Measurements from ENCODE around the gene CASK.

CASK gene

DNA sequence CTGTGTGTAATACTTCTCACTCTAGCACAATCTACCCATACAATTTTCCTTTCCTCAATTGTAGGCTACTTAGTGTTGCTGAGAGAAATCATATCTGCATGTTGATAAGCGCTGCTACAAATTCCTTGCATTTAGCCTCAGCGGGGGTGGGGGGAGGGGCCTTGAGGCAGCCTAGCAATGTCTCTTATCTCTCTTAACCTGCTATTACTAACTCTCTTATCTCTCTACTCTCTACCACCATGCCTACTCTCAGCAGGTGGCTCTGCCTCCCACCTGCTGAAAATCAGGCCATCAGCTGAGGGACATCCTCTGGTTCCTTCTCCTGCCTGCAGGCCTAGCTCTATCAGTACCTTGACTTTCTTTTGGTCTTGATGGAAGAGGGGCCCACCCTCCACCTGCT, 100.5 kb downstream of the CASK start:
- TF ChIP-seq, protein P1, sequence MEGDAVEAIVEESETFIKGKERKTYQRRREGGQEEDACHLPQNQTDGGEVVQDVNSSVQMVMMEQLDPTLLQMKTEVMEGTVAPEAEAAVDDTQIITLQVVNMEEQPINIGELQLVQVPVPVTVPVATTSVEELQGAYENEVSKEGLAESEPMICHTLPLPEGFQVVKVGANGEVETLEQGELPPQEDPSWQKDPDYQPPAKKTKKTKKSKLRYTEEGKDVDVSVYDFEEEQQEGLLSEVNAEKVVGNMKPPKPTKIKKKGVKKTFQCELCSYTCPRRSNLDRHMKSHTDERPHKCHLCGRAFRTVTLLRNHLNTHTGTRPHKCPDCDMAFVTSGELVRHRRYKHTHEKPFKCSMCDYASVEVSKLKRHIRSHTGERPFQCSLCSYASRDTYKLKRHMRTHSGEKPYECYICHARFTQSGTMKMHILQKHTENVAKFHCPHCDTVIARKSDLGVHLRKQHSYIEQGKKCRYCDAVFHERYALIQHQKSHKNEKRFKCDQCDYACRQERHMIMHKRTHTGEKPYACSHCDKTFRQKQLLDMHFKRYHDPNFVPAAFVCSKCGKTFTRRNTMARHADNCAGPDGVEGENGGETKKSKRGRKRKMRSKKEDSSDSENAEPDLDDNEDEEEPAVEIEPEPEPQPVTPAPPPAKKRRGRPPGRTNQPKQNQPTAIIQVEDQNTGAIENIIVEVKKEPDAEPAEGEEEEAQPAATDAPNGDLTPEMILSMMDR (IDR thresholded peaks at IDR 0.05; ENCODE audit: low read depth, low read length, missing control alignments) = no peak
- no peak for DNase-seq (ENCODE audit: extremely low read depth, low read depth)
- no peak overlapping the region for H3K4me3 ChIP-seq (replicated peaks; ENCODE audit: low read depth, low read length)

DNA sequence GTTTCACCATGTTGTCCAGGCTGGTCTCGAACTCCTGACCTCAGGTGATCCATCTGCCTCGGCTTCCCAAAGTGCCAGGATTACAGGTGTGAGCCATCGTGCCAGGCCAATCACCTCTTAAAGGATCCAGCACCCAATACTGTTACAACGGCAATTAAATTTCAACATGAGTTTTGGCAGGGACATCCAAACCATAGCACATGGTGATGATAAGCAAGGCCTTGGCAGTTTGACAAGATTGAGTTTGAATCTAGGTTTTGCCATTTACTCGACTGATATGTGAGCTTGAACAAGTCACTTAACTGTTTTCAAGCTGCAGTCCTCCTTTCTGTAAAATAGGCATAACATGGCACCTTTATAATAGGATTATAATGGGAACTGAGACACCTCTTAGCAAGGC, 115.3 kb downstream of the CASK start:
- H3K4me3 ChIP-seq (replicated peaks; ENCODE audit: low read depth, low read length) = no peak overlapping the region
- TF ChIP-seq, protein P1 (IDR thresholded peaks at IDR 0.05; ENCODE audit: low read depth, low read length, missing control alignments) = no peak
- no peak for DNase-seq (ENCODE audit: extremely low read depth, low read depth)

DNA sequence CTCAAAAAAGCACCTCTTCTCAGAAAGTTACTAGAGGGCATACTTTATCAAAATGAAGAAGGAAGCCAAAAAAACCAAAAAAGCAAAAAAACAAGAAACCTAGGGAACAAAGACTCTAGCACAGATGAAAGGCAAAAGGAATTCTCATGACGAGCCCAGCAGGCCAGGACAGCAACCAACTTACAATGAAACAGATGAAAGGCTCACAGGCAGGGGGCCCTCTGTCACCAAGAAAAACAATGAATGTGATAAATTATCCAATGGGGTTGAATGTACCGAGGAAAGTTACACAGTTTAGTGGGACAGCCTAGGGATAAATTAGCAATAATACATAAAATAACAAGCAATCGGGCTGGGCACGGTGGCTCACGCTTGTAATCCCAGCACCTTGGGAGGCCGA, 120.4 kb downstream of the CASK start:
- H3K4me3 ChIP-seq (replicated peaks; ENCODE audit: low read depth, low read length) = no peak overlapping the region
- TF ChIP-seq, protein P1 (IDR thresholded peaks at IDR 0.05; ENCODE audit: low read depth, low read length, missing control alignments) = no peak
- no peak for DNase-seq (ENCODE audit: extremely low read depth, low read depth)

DNA sequence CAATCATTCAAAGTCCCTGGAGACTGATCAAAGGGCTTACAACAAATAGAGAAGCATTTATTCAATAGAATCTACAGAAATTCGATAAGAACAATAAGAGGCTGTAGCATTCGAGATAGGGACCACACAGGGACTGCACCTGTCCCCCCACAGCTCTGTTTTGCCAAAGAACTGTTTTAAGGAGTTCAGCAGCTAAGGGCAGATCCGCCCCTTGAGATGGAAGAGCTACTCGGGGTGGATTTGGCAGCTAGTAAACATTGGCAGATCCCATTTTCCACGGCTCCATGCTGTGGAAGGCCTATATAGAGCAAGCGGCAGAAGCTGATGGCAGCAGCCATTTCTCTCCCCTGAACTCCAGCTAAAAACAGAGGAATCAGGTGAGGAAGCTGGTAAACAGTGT, 123.7 kb downstream of the CASK start:
- DNase-seq (ENCODE audit: extremely low read depth, low read depth) = no peak
- TF ChIP-seq, protein P1 (IDR thresholded peaks at IDR 0.05; ENCODE audit: low read depth, low read length, missing control alignments) = no peak
- no peak overlapping the region for H3K4me3 ChIP-seq (replicated peaks; ENCODE audit: low read depth, low read length)

DNA sequence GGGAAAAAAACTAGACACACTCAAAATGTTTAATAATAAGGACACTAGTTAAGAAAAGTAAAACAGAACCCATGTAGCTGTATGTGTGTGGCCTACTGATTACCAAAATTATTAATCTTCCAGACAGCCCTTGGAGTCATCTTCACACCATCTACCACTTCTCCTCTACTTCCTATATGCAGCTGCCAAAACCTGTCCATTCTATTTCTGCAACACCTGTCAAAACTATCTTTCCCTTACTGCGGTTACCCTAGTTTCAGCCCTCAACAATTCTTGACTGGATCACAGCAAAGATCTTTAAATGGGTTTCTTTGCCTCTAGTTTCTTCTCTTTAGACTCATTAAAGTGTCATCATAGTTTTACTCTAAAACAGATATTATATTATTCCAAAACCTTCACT, 126.8 kb downstream of the CASK start:
- DNase-seq (ENCODE audit: extremely low read depth, low read depth) = no peak
- TF ChIP-seq, protein P1 (IDR thresholded peaks at IDR 0.05; ENCODE audit: low read depth, low read length, missing control alignments) = no peak

DNA sequence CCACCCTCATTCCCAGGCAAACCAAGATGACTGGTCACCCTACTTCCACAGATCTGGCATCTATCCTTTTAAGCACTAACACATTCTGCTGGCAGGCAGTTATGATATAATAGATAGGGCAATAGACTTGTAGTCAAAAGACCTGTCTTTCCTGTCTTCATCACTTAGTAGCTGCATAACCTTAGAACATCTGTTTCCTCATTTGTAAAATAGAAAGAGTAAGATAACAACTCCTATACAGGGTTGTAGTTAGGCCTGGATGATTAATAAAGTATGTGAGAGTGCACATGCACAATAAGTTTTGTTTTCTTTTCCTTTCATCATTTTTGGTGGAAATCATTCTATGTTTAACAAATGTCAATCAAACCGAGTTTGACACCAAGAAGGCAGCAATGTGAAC, 127.3 kb downstream of the CASK start:
- no peak overlapping the region for H3K4me3 ChIP-seq (replicated peaks; ENCODE audit: low read depth, low read length)
- TF ChIP-seq, protein P1 (IDR thresholded peaks at IDR 0.05; ENCODE audit: low read depth, low read length, missing control alignments) = no peak
- no peak for DNase-seq (ENCODE audit: extremely low read depth, low read depth)

More for the DNA sequence above, 126.8 kb downstream of the CASK start:
- H3K4me3 ChIP-seq (replicated peaks; ENCODE audit: low read depth, low read length) = no peak overlapping the region

DNA sequence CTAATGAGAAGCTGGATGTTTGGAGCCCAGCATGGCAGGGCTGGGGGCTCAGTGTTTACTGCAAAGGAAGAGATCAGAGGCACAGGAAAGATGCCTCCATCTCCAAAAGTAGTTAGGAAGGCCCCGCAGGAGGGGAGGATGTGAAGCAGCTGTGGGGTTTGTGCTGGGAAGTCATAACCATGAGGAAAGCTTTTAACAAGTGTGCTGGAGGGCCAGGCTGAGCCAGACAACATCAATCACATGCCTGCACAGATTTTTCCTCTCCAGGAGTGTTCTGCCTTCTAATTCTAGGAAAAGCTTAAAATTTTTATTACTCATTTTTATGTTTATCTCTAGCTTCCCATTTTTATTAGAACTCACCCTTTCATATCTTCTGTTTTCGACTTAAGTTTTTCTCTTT, 134.0 kb downstream of the CASK start:
- no peak for DNase-seq (ENCODE audit: extremely low read depth, low read depth)
- TF ChIP-seq, protein P1 (IDR thresholded peaks at IDR 0.05; ENCODE audit: low read depth, low read length, missing control alignments) = no peak

More for the DNA sequence above, 134.0 kb downstream of the CASK start:
- H3K4me3 ChIP-seq (replicated peaks; ENCODE audit: low read depth, low read length) = no peak overlapping the region
